ENCODE measurements around the gene FCHSD2. TPM values are rescaled to one million over a fixed set of nuclear protein-coding genes. Genes with fewer than 3 reads are reported as not detected.

The FCHSD2 gene
- total RNA-seq, 1 donor from 2014 or later = 16.3 TPM

GRCh38 chr11:72935700-72936099 is 206.4 kb downstream of the FCHSD2 start:
- Histone ChIP-seq H3K4me1 (peaks cover 0 to 18% of the 10 kb centered on the region in 2 donors), H3K9me3 (no peaks in the 10 kb centered on the region), H3K36me3 (no peaks in the 10 kb centered on the region), H3K4me3 (no peak overlapping the region), H3K27ac (peak overlapping the region; percentile 58 to 63), H3K27me3 (no peaks in the 10 kb centered on the region)
- TF ChIP-seq CTCF (IDR thresholded peaks at IDR 0.05) = no peak
- intact Hi-C loops (cut with DNase I) = no loop called here
- DNase-seq (ENCODE audit: low spot score in 2 of 2) = no peak

GRCh38 chr11:72932132-72932570 is 210.0 kb downstream of the FCHSD2 start:
- DNase-seq (ENCODE audit: low spot score in 2 of 2) = no peak
- H3K4me3 ChIP-seq = no peak overlapping the region
- H3K27me3 ChIP-seq = no peaks in the 10 kb centered on the region
- intact Hi-C loops (cut with DNase I) = no loop called here
- TF ChIP-seq CTCF (IDR thresholded peaks at IDR 0.05) = no peak
- H3K9me3 ChIP-seq = no peaks in the 10 kb centered on the region
- H3K36me3 ChIP-seq = no peaks in the 10 kb centered on the region
- peaks cover 0 to 10% of the 10 kb centered on the region in 2 donors for H3K4me1 ChIP-seq
- no peak overlapping the region for H3K27ac ChIP-seq

GRCh38 chr11:72930008-72930407 is 212.1 kb downstream of the FCHSD2 start:
- no peaks in the 10 kb centered on the region for H3K9me3 ChIP-seq
- no peaks in the 10 kb centered on the region for H3K27me3 ChIP-seq
- DNase-seq (ENCODE audit: low spot score in 2 of 2) = no peak
- no peak overlapping the region for H3K27ac ChIP-seq
- no peak overlapping the region for H3K4me3 ChIP-seq
- TF ChIP-seq CTCF (IDR thresholded peaks at IDR 0.05) = no peak
- no peaks in the 10 kb centered on the region for H3K36me3 ChIP-seq
- H3K4me1 ChIP-seq = peaks cover 0 to 5% of the 10 kb centered on the region in 2 donors
- intact Hi-C loops (cut with DNase I) = no loop called here

- peaks cover 0 to 4% of the 10 kb centered on the region in 2 donors for H3K4me1 ChIP-seq
- intact Hi-C loops (cut with DNase I) = no loop called here
- no peak overlapping the region for H3K27ac ChIP-seq
- H3K27me3 ChIP-seq = no peaks in the 10 kb centered on the region
- no peaks in the 10 kb centered on the region for H3K36me3 ChIP-seq
- DNase-seq (ENCODE audit: low spot score in 2 of 2) = no peak
- no peak overlapping the region for H3K4me3 ChIP-seq
- H3K9me3 ChIP-seq = no peaks in the 10 kb centered on the region
- no peak for TF ChIP-seq CTCF (IDR thresholded peaks at IDR 0.05)
Observed at GRCh38 chr11:72929256-72929655, 212.9 kb downstream of the FCHSD2 start.

GRCh38 chr11:72927380-72927779 is 214.7 kb downstream of the FCHSD2 start:
- no peak overlapping the region for H3K4me3 ChIP-seq
- H3K36me3 ChIP-seq = no peaks in the 10 kb centered on the region
- no peaks in the 10 kb centered on the region for H3K9me3 ChIP-seq
- H3K27me3 ChIP-seq = no peaks in the 10 kb centered on the region
- DNase-seq (ENCODE audit: low spot score in 2 of 2) = no peak
- no peak for TF ChIP-seq CTCF (IDR thresholded peaks at IDR 0.05)
- intact Hi-C loops (cut with DNase I) = no loop called here
- H3K27ac ChIP-seq = no peak overlapping the region
- H3K4me1 ChIP-seq = peaks cover 0 to 4% of the 10 kb centered on the region in 2 donors

GRCh38 chr11:72926076-72926475 is 216.0 kb downstream of the FCHSD2 start:
- Histone ChIP-seq H3K4me1 (peaks cover 0 to 9% of the 10 kb centered on the region in 2 donors), H3K36me3 (no peaks in the 10 kb centered on the region), H3K27ac (no peak overlapping the region), H3K4me3 (no peak overlapping the region), H3K9me3 (no peaks in the 10 kb centered on the region), H3K27me3 (no peaks in the 10 kb centered on the region)
- DNase-seq (ENCODE audit: low spot score in 2 of 2) = no peak
- no peak for TF ChIP-seq CTCF (IDR thresholded peaks at IDR 0.05)
- intact Hi-C loops (cut with DNase I) = no loop called here
